ENCODE measurements around the gene C2CD3.
"Not testable (repeated sequence)": the region's sequence is repeated elsewhere in the genome, so short reads cannot be mapped to it uniquely, and the experiment has no call there.

Gene C2CD3

GRCh38 chr11:74162681-74163467 is 7.9 kb downstream of the C2CD3 start:
- DNase-seq = no peak

GRCh38 chr11:74159642-74160041 is 11.2 kb downstream of the C2CD3 start:
- no peak for DNase-seq

GRCh38 chr11:74157169-74157568 is 13.6 kb downstream of the C2CD3 start:
- no peak for DNase-seq

- DNase-seq = no peak
Observed at GRCh38 chr11:74154620-74155281, 16.1 kb downstream of the C2CD3 start.

GRCh38 chr11:74153224-74153623 is 17.6 kb downstream of the C2CD3 start:
- DNase-seq = no peak

GRCh38 chr11:74147199-74147929 is 23.4 kb downstream of the C2CD3 start:
- no peak for DNase-seq

GRCh38 chr11:74144592-74144991 is 26.2 kb downstream of the C2CD3 start:
- DNase-seq = no peak

- DNase-seq = no peak
Observed at GRCh38 chr11:74142624-74143023, 28.2 kb downstream of the C2CD3 start.

- no peak for DNase-seq
Observed at GRCh38 chr11:74141908-74142307, 28.9 kb downstream of the C2CD3 start.

GRCh38 chr11:74141241-74141695 is 29.5 kb downstream of the C2CD3 start:
- no peak for DNase-seq

GRCh38 chr11:74139919-74140431 is 30.8 kb downstream of the C2CD3 start:
- not testable (repeated sequence) for DNase-seq

GRCh38 chr11:74139151-74139918 is 31.5 kb downstream of the C2CD3 start:
- DNase-seq = no peak

- no peak for DNase-seq
Observed at GRCh38 chr11:74138572-74138971, 32.2 kb downstream of the C2CD3 start.

- no peak for DNase-seq
Observed at GRCh38 chr11:74138021-74138420, 32.8 kb downstream of the C2CD3 start.

GRCh38 chr11:74135127-74135840 is 35.5 kb downstream of the C2CD3 start:
- DNase-seq = peak; percentile 37

- no peak for DNase-seq
Observed at GRCh38 chr11:74134661-74135060, 36.1 kb downstream of the C2CD3 start.

GRCh38 chr11:74133436-74133835 is 37.4 kb downstream of the C2CD3 start:
- DNase-seq = no peak

GRCh38 chr11:74132833-74133232 is 38.0 kb downstream of the C2CD3 start:
- no peak for DNase-seq

GRCh38 chr11:74129121-74129520 is 41.7 kb downstream of the C2CD3 start:
- not testable (repeated sequence) for DNase-seq

- DNase-seq = no peak
Observed at GRCh38 chr11:74123008-74123448, 47.8 kb downstream of the C2CD3 start.

GRCh38 chr11:74121804-74122203 is 49.0 kb downstream of the C2CD3 start:
- no peak for DNase-seq
